Stimulated activated naive B cell treated with anti-CD40 and anti-IgM and Interleukin-4, amounts not matched to agents 10 μg/mL and 1 μg/mL and 100 μg/mL, for 72 hours (primary cell): ENCODE measurements around the gene DEFB126.
"Not testable (repeated sequence)": the region's sequence is repeated elsewhere in the genome, so short reads cannot be mapped to it uniquely, and the experiment has no call there.

Experiments
- ATAC-seq, 2 donors: fragments of 150-1000 bp; cut with Tn5 transposase; replicated peaks; 2 replicates each; pipeline ENCODE4 v1.10.0; 2021; ENCODE audit warnings: moderate library complexity in 1 of 2
- DNase-seq: peaks from one replicate; pipeline ENCODE4 v3.0.0; 2021
- H3K27ac Mint-ChIP-seq: one replicate; pipeline ENCODE4 v1.8.0; 2022; ENCODE audit warnings: mild to moderate bottlenecking, mixed read lengths
- H3K27me3 Mint-ChIP-seq, 2 donors: one replicate each; pipeline ENCODE4 v1.8.0; 2022; ENCODE audit warnings: mixed read lengths in 2 of 2
- H3K36me3 Mint-ChIP-seq, 2 donors: one replicate each; pipeline ENCODE4 v1.8.0; 2022; ENCODE audit warnings: mixed read lengths in 2 of 2, mild to moderate bottlenecking in 1 of 2
- H3K4me1 Mint-ChIP-seq, 2 donors: one replicate each; pipeline ENCODE4 v1.8.0; 2022; ENCODE audit warnings: mixed read lengths in 2 of 2, mild to moderate bottlenecking in 1 of 2
- H3K4me3 Mint-ChIP-seq, 2 donors: one replicate each; pipeline ENCODE4 v1.8.0; 2022; ENCODE audit warnings: mild to moderate bottlenecking in 2 of 2, mixed read lengths in 2 of 2, moderate library complexity in 1 of 2
- H3K9me3 Mint-ChIP-seq, 2 donors: one replicate each; pipeline ENCODE4 v1.8.0; 2022; ENCODE audit warnings: mixed read lengths in 2 of 2, mild to moderate bottlenecking in 1 of 2

DEFB126 gene, protein sequence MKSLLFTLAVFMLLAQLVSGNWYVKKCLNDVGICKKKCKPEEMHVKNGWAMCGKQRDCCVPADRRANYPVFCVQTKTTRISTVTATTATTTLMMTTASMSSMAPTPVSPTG

DNA sequence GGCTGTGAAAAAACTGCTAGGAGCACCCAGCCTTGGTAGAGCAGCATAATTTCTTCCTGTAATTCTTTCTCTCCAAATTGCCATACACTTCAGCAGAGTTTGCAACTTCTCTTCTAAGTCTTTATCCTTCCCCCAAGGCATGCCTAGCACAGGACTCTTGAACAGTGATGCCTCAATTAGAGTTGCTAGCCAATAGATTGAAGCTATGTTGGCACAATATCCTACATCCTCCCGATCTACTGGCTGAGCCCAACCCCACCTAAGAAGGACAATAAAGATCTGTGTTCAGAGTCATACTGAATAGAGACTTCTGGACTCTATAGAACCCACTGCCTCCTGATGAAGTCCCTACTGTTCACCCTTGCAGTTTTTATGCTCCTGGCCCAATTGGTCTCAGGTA lies at the start of gene DEFB126:
DEFB126 (plus strand) TSS at position 301 of the 400 bp plus-strand sequence; CDS start at position 340, 39 bp downstream.
- no peak within 1 kb of the TSS for H3K27ac Mint-ChIP-seq
- H3K4me3 Mint-ChIP-seq = no peak within 1 kb of the TSS
- H3K4me1 Mint-ChIP-seq = no peaks in the 10 kb centered on the region
- H3K9me3 Mint-ChIP-seq = peaks cover 0 to 5% of the 10 kb centered on the region in 2 donors
- DNase-seq (no peak), ATAC-seq (no peak)
- H3K27me3 Mint-ChIP-seq = peaks cover 32 to 36% of the 10 kb centered on the region in 2 donors
- no peaks in the 10 kb centered on the region for H3K36me3 Mint-ChIP-seq

DNA sequence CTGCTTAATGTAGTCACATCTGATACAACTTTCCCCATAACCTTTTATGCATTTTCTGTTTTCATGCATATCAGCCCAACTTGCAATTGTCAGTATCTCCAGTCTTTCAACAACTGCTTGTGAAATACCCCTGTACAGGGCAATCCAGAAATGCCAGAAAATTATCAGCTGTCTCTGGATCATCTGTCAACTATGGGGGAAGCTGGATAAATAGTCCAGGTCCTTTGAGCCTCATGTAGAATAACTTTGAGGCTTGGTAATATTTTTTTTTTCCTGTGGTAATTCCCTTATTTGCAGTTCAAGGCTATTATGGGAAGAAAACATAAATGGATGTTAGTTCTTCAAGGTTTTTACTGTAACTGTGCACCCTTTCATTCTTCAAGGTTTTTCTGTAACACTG lies 48.7 kb upstream of the DEFB126 start:
- DNase-seq (no peak), ATAC-seq (no peak)
- H3K9me3 Mint-ChIP-seq = peaks cover 8 to 19% of the 10 kb centered on the region in 2 donors
- H3K4me3 Mint-ChIP-seq = no peak overlapping the region
- H3K27me3 Mint-ChIP-seq = peaks cover 47 to 55% of the 10 kb centered on the region in 2 donors
- H3K36me3 Mint-ChIP-seq = no peaks in the 10 kb centered on the region
- no peak overlapping the region for H3K27ac Mint-ChIP-seq
- no peaks in the 10 kb centered on the region for H3K4me1 Mint-ChIP-seq

DNA sequence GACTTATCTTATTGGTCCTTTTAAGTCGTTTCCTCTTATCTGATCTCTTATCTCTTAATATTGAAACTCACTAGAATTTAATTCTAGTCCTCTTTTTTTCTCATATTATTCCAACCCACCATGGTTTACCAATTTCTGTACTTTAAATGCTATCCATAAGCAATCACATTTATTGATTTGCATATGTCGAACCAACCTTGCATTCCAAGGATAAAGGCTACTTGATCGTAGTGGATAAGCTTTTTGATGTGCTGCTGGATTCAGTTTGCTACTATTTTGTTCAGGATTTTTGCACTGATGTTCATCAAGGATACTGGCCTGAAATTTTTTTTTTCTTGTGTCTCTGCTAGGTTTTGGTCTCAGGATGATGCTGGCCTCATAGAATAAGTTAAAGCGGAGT lies 47.2 kb upstream of the DEFB126 start:
- DNase-seq (no peak), ATAC-seq (no peak)
- Mint-ChIP-seq H3K4me1 (no peaks in the 10 kb centered on the region), H3K36me3 (no peaks in the 10 kb centered on the region), H3K4me3 (no peak overlapping the region), H3K9me3 (peaks cover 8 to 19% of the 10 kb centered on the region in 2 donors), H3K27ac (no peak overlapping the region), H3K27me3 (peaks cover 52 to 61% of the 10 kb centered on the region in 2 donors)

DNA sequence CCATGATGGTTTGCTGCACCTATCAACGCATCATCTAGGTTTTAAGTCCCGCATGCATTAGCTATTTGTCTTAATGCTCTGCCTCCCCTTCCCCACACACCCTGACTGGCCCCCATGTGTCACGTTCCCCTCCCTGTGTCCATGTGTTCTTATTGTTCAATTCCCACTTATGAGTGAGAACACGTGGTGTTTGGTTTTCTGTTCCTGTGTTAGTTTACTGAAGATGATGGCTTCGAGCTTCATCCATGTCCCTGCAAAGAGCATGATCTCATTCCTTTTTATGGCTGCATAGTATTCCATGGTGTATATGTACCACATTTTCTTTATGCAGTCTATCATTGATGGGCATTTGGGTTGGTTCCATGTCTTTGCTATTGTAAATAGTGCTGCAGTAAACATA lies 44.7 kb upstream of the DEFB126 start:
- H3K27me3 Mint-ChIP-seq = peaks cover 43 to 57% of the 10 kb centered on the region in 2 donors
- DNase-seq, ATAC-seq, H3K4me1 Mint-ChIP-seq, H3K36me3 Mint-ChIP-seq, H3K4me3 Mint-ChIP-seq, H3K27ac Mint-ChIP-seq: not testable (repeated sequence)
- peaks cover 8 to 19% of the 10 kb centered on the region in 2 donors for H3K9me3 Mint-ChIP-seq

DNA sequence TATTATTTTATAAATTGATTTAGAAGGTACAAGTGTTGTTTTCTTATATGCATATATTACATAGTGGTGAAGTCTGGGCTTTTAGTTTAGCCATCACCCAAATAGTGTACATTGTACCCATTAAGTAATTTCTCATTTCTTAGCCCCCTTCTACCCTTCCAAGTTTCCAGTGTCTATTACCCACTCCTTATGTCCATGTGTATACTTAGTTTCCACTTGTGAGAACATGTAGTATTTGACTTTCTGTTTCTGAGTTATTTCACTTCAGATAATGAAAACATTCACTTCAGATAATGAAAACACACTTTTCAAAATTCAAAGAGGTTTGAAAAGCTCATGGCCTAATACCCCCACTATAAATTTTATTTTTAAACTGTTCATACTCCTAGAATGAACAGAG lies 40.4 kb upstream of the DEFB126 start:
- Mint-ChIP-seq H3K36me3 (no peaks in the 10 kb centered on the region), H3K27ac (no peak overlapping the region), H3K4me3 (no peak overlapping the region), H3K9me3 (peaks cover 2 to 3% of the 10 kb centered on the region in 2 donors), H3K27me3 (peaks cover 51 to 58% of the 10 kb centered on the region in 2 donors), H3K4me1 (no peaks in the 10 kb centered on the region)
- ATAC-seq (no peak), DNase-seq (no peak)

DNA sequence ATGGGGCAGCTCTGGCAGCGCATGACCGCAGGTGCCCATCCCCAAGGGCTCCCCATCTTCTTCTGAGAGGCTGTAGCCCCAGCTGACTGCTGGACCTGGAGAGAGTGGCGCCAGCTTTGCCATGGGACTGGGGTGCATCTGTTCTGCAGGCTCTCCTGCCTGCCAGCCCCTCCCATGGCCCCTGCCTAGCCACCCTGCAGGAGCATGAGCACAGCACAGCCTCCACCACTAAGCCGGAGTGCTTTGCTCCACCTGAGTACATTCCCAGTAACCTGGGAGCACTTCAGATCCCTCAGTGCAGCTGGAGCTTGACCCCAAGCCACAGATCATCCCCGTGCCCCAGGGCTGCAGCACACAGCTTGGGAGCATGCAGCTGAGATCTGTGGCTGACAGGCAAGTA lies 38.9 kb upstream of the DEFB126 start:
- H3K9me3 Mint-ChIP-seq = no peaks in the 10 kb centered on the region
- no peak overlapping the region for H3K4me3 Mint-ChIP-seq
- DNase-seq (no peak), ATAC-seq (no peak)
- no peaks in the 10 kb centered on the region for H3K4me1 Mint-ChIP-seq
- H3K27me3 Mint-ChIP-seq = peaks cover 45 to 67% of the 10 kb centered on the region in 2 donors
- H3K36me3 Mint-ChIP-seq = no peaks in the 10 kb centered on the region
- no peak overlapping the region for H3K27ac Mint-ChIP-seq

DNA sequence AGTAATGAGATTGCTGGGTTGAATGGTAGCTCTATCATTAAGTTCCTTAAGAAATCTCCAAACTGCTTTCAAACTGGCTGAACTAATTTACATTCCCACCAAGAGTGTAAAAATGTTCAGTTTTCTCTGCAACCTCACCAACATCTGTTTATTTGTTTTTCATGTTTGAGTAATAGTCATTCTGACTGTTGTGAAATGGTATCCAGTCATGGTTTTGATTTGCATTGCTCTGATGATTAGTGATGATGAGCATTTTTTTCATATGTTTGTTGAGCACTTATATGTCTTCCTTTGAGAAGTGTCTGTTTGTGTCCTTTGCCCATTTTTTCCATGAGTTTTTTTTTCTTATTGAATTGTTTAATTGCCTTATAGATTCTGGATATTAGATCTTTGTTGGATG lies 30.0 kb upstream of the DEFB126 start:
- Mint-ChIP-seq H3K27me3 (peaks cover 23 to 37% of the 10 kb centered on the region in 2 donors), H3K4me1 (no peaks in the 10 kb centered on the region), H3K4me3 (no peak overlapping the region), H3K9me3 (peaks cover 4 to 14% of the 10 kb centered on the region in 2 donors), H3K36me3 (peaks cover 0 to 2% of the 10 kb centered on the region in 2 donors), H3K27ac (no peak overlapping the region)
- no peak for DNase-seq
- no peak for ATAC-seq

DNA sequence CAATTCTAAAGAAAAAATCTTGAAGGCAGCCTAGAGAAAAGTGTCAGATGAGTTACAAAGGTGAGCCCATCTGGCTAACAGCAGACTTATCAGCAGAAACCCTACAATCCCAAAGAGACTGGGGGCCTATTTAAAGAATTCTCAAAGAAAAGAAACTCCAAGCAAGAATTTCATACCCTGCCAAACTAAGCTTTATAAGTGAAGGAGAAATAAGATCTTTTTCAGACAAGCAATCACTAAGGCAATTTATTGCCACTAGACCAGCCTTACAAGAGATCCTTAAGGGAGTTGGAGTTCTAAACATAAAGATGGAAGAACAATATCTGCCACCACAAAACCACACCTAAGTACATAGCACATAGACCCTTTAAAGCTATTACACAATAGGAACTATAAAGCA lies 24.9 kb upstream of the DEFB126 start:
- no peak overlapping the region for H3K4me3 Mint-ChIP-seq
- H3K4me1 Mint-ChIP-seq = no peaks in the 10 kb centered on the region
- no peak for DNase-seq
- peaks cover 30 to 48% of the 10 kb centered on the region in 2 donors for H3K27me3 Mint-ChIP-seq
- no peak for ATAC-seq
- peaks cover 7 to 14% of the 10 kb centered on the region in 2 donors for H3K9me3 Mint-ChIP-seq
- H3K27ac Mint-ChIP-seq = no peak overlapping the region
- H3K36me3 Mint-ChIP-seq = peaks cover 0 to 2% of the 10 kb centered on the region in 2 donors

DNA sequence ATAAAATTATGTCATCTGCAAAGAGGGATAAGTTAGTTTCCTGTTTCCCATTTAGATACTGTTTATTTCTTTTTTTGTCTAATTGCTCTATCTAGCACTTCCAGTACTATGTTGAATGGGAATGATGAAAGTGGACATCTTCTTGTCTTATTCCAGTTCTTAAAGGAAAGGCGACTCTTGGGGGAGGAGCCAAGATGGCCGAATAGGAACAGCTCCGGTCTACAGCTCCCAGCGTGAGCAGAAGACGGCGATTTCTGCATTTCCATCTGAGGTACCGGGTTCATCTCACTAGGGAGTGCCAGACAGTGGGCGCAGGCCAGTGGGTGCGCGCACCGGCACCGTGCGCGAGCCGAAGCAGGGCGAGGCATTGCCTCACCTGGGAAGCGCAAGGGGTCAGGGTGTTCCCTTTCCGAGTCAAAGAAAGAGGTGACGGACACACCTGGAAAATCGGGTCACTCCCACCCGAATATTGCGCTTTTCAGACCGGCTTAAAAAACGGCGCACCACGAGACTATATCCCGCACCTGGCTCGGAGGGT lies 12.5 kb upstream of the DEFB126 start:
- H3K27me3 Mint-ChIP-seq = peaks cover 11 to 27% of the 10 kb centered on the region in 2 donors
- not testable (repeated sequence) for H3K27ac Mint-ChIP-seq, DNase-seq, ATAC-seq, H3K36me3 Mint-ChIP-seq, H3K4me3 Mint-ChIP-seq, H3K4me1 Mint-ChIP-seq, H3K9me3 Mint-ChIP-seq

DNA sequence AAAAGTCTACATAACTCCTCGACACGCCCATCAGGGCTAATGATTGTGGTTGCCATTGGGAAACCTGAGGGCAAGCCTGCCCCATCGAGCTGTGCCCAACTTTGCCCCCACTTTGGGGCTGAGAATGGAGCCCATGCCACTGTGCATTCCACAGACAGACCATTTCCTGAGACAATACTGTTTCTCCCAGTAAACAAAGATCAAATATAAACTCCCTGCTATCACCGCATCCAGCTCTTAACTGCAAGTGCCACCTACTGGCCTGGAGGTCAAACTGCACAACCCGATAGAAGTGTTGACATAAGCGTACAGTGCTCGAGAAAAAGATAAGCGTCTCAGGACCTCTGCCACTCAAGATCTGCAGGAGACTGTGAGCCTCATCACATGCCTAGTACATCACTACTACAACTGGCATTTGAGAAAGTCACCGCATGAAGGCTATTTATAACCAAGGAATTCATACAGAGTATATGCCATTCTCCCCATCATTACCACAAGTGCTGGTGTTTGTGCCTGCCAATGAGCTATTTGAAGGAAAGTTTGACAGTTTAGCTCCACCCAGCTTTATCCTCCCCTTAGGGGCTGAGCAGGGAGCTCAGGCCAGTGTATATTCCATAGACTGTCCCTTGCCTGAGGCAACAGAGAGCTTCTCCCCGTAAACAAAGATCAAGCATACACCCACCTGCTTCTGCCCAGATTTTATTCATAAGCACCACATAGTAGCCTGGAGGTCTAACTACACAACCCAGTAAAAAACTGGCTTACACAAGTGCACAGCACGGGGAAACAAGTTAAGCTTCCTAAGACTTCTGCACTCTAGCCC lies 4.5 kb upstream of the DEFB126 start:
- peaks cover 0 to 7% of the 10 kb centered on the region in 2 donors for H3K9me3 Mint-ChIP-seq
- H3K4me3 Mint-ChIP-seq = no peak overlapping the region
- no peaks in the 10 kb centered on the region for H3K36me3 Mint-ChIP-seq
- ATAC-seq (no peak), DNase-seq (no peak)
- no peak overlapping the region for H3K27ac Mint-ChIP-seq
- H3K4me1 Mint-ChIP-seq = no peaks in the 10 kb centered on the region
- peaks cover 23 to 30% of the 10 kb centered on the region in 2 donors for H3K27me3 Mint-ChIP-seq

DNA sequence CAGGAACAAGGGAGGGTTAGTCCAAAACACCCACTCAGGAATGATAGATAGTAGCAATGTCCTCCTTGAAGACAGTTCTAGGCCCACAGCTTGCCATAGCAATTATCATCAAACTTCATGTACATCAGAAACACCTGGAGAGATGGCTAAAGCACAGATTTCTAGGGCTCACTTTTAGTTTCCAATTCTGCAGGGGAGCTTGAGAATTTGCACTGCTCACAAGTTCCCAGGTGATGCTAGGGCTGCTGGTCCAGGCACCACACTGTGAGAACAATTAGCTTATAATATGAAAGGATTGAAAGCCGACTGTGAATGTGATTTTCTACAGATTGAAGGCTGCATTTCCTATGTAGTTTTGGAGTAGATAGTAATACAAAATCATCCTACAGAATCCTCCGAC lies 3.5 kb downstream of the DEFB126 start:
- Mint-ChIP-seq H3K36me3 (no peaks in the 10 kb centered on the region), H3K9me3 (no peaks in the 10 kb centered on the region), H3K4me3 (no peak overlapping the region), H3K27me3 (peaks cover 13 to 23% of the 10 kb centered on the region in 2 donors), H3K27ac (no peak overlapping the region), H3K4me1 (no peaks in the 10 kb centered on the region)
- DNase-seq (no peak), ATAC-seq (no peak)

DNA sequence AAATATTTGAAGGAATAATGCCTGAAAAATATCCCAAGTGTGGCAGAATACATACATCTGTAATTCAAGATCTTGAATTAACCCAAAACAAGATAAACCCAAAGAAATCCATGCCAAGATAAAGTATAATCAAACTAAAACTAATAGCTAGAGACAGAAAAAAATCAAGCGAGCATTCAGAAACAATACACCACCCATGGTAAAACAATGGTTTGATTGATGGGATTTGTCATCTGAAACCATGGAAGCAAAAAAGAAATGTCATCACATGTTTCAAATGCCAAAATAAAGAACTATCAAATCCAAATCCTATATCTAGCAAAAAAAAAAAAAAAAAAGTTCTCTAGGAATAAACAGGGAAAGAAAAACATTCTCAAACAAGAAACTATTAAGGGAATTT lies 9.7 kb downstream of the DEFB126 start:
- peaks cover 0 to 2% of the 10 kb centered on the region in 2 donors for H3K4me1 Mint-ChIP-seq
- H3K27me3 Mint-ChIP-seq = peaks cover 27 to 38% of the 10 kb centered on the region in 2 donors
- DNase-seq = no peak
- H3K9me3 Mint-ChIP-seq = no peaks in the 10 kb centered on the region
- H3K4me3 Mint-ChIP-seq = no peak overlapping the region
- ATAC-seq = no peak
- H3K36me3 Mint-ChIP-seq = no peaks in the 10 kb centered on the region
- no peak overlapping the region for H3K27ac Mint-ChIP-seq

DNA sequence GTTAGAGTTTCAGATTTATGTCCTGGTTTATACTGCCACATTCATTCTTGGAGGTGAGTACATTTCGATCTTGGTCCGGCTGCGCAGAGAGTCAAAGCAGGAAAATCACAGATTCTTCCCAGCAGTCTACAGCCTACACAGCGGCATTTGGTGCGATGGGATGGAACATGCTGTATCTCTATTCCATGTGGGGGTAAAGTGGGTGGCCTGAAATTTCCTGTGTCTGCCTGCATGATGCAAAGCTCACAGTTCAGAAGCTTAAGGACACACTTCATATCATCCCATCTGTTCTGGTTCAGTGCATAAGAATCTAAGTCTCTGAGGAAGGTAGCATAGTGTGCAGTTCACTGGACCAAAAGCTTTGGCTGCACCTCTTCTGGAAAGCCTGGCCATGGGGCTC lies 14.8 kb downstream of the DEFB126 start, which contains the start of gene DEFB127:
DEFB127 (plus strand) TSS at position 301 of the 400 bp plus-strand sequence; CDS start at position 392, 91 bp downstream.
- H3K36me3 Mint-ChIP-seq = no peaks in the 10 kb centered on the region
- peaks cover 29 to 50% of the 10 kb centered on the region in 2 donors for H3K27me3 Mint-ChIP-seq
- DNase-seq (no peak), ATAC-seq (no peak)
- H3K9me3 Mint-ChIP-seq = no peaks in the 10 kb centered on the region
- H3K4me1 Mint-ChIP-seq = peaks cover 0 to 2% of the 10 kb centered on the region in 2 donors
- no peak within 1 kb of the TSS for H3K4me3 Mint-ChIP-seq
- H3K27ac Mint-ChIP-seq = no peak within 1 kb of the TSS

DNA sequence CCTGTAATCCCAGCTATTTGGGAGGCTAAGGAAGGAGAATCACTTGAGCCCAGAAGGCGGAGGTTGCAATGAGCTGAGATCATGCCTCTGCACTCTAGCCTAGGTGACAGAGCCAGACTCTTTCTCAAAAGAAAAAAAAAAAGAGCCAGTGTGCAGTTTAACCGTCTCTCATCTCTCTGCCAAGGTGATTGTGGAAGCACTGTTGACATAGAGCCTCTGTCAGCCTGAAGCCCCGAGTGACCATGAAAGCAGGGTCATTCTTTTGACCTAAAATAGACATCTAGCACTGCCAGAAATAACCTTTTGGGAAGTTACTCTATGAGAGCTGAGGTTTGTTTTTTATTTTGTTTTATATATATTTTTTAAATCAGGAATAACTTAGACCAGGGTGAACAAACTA lies 22.2 kb downstream of the DEFB126 start:
- Mint-ChIP-seq H3K27ac (no peak overlapping the region), H3K27me3 (peaks cover 16 to 24% of the 10 kb centered on the region in 2 donors), H3K4me3 (no peak overlapping the region), H3K4me1 (no peaks in the 10 kb centered on the region), H3K9me3 (no peaks in the 10 kb centered on the region), H3K36me3 (no peaks in the 10 kb centered on the region)
- no peak for DNase-seq
- ATAC-seq = no peak

DNA sequence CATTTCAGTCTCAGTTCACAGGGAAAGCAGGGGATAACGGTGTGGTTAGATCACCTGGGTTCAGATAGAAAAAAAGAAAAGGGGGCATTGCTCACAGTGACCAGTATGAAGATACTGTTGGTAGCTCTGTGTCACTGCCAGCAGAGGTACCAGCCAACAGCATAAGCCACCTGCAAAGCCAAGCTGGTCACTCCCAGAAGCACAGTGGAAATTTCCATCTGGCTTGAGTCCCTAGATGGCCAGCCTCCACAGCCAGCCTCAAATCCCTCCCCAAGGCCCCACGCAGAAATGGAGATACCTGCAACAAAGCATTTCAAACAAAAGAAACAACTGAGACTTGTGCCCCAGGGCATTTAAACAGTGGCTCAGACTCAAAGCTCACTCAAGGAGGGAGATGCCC lies 26.5 kb downstream of the DEFB126 start:
- no peaks in the 10 kb centered on the region for H3K36me3 Mint-ChIP-seq
- H3K9me3 Mint-ChIP-seq = no peaks in the 10 kb centered on the region
- no peak overlapping the region for H3K27ac Mint-ChIP-seq
- H3K27me3 Mint-ChIP-seq = peaks cover 7 to 25% of the 10 kb centered on the region in 2 donors
- H3K4me3 Mint-ChIP-seq = no peak overlapping the region
- no peaks in the 10 kb centered on the region for H3K4me1 Mint-ChIP-seq
- ATAC-seq (no peak), DNase-seq (no peak)
